HEK293 (cell line): ENCODE results near the gene DNAJB4.

Experiments used
- GLI4 ChIP-seq: fragments of 450-650 bp; formaldehyde crosslinking; IDR thresholded peaks from 2 replicates; pipeline ENCODE4 v1.5.1; 2016; ENCODE audit warnings: missing biosample characterization, missing genetic modification characterization
- KLF9 ChIP-seq: fragments of 450-650 bp; formaldehyde crosslinking; IDR thresholded peaks from 2 replicates; pipeline ENCODE4 v1.5.1; 2016; ENCODE audit warnings: missing biosample characterization, missing genetic modification characterization, low read depth
- SALL2 ChIP-seq: fragments of 450-650 bp; formaldehyde crosslinking; IDR thresholded peaks from 2 replicates; pipeline ENCODE4 v1.5.0; 2017; ENCODE audit warnings: missing biosample characterization, mild to moderate bottlenecking, missing genetic modification characterization, borderline replicate concordance
- ZNF133 ChIP-seq: fragments of 450-650 bp; formaldehyde crosslinking; IDR thresholded peaks from 2 replicates; pipeline ENCODE4 v1.5.1; 2016; ENCODE audit warnings: missing biosample characterization, missing genetic modification characterization
- ZNF202 ChIP-seq: fragments of 450-650 bp; formaldehyde crosslinking; IDR thresholded peaks from 2 replicates; pipeline ENCODE4 v1.5.1; 2016; ENCODE audit warnings: missing biosample characterization, missing genetic modification characterization, borderline replicate concordance
- ZNF394 ChIP-seq: fragments of 450-650 bp; formaldehyde crosslinking; IDR thresholded peaks from 2 replicates; pipeline ENCODE4 v1.5.1; 2016; ENCODE audit warnings: missing biosample characterization, missing genetic modification characterization, mild to moderate bottlenecking, moderate library complexity, borderline replicate concordance
- ZNF623 ChIP-seq: fragments of 450-650 bp; formaldehyde crosslinking; IDR thresholded peaks from 2 replicates; pipeline ENCODE4 v1.5.1; 2016; ENCODE audit warnings: missing biosample characterization, missing genetic modification characterization
- ZNF747 ChIP-seq: fragments of 450-650 bp; formaldehyde crosslinking; IDR thresholded peaks from 2 replicates; pipeline ENCODE4 v1.5.1; 2016; ENCODE audit warnings: missing biosample characterization, missing genetic modification characterization
- TF ChIP-seq, protein P1 (sequence below): fragments of 450-650 bp; formaldehyde crosslinking; IDR thresholded peaks from 2 replicates; pipeline ENCODE4 v1.5.1; 2016; ENCODE audit warnings: missing biosample characterization, missing genetic modification characterization
- TF ChIP-seq, protein P2 (sequence below): fragments of 450-650 bp; formaldehyde crosslinking; IDR thresholded peaks from 2 replicates; pipeline ENCODE4 v1.5.1; 2016; ENCODE audit warnings: missing biosample characterization, missing genetic modification characterization
- TF ChIP-seq, protein P3 (sequence below): fragments of 450-650 bp; formaldehyde crosslinking; IDR thresholded peaks from 2 replicates; pipeline ENCODE4 v1.5.1; 2016; ENCODE audit warnings: missing biosample characterization, missing genetic modification characterization
- TF ChIP-seq, protein P4 (sequence below): fragments of 450-650 bp; formaldehyde crosslinking; IDR thresholded peaks from 2 replicates; pipeline ENCODE4 v1.5.1; 2016; ENCODE audit warnings: missing biosample characterization, missing genetic modification characterization, low read depth

DNA sequence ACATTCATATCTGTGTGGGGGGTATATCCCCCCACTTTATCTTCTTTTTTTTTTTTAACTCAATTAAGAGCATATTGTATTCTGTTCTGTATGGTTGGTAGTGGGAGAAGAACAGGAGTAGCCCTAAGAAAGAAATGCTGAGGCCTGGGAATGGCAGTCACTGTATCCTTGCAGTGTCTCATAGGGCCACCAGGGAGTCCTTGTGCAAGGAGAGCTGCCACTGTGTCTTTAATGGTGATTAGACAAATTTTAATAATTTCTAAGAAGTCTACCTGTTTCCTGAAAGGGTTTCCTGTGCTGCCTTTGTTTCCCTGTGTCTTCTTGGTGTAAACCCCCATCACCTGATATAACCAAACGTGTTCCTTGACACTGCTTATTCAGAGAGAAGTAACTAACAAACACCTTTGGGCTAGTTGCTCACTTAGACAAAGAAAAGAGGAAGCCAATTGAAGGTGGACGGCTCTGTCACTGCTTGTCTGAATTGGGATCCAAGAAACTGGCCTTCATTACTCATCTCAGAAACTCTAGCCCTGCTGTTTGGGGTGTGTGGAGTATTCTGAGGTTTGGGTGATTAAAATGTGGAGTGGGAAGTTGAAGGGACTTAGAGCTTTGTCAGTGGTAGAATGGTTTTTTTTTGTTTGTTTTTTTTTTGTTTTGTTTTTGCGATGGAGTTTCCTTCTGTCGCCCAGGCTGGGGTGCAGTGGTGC lies 56.3 kb downstream of the DNAJB4 start:
- TF ChIP-seq GLI4 (tag by site-specific recombination), result no peak
- no peak for TF ChIP-seq ZNF202 (tag by site-specific recombination)
- no peak for TF ChIP-seq ZNF394 (tag by site-specific recombination)
- TF ChIP-seq, protein P1, sequence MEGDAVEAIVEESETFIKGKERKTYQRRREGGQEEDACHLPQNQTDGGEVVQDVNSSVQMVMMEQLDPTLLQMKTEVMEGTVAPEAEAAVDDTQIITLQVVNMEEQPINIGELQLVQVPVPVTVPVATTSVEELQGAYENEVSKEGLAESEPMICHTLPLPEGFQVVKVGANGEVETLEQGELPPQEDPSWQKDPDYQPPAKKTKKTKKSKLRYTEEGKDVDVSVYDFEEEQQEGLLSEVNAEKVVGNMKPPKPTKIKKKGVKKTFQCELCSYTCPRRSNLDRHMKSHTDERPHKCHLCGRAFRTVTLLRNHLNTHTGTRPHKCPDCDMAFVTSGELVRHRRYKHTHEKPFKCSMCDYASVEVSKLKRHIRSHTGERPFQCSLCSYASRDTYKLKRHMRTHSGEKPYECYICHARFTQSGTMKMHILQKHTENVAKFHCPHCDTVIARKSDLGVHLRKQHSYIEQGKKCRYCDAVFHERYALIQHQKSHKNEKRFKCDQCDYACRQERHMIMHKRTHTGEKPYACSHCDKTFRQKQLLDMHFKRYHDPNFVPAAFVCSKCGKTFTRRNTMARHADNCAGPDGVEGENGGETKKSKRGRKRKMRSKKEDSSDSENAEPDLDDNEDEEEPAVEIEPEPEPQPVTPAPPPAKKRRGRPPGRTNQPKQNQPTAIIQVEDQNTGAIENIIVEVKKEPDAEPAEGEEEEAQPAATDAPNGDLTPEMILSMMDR (tag by site-specific recombination), result no peak
- no peak for TF ChIP-seq SALL2 (tag by site-specific recombination)
- TF ChIP-seq ZNF747, result no peak
- TF ChIP-seq ZNF133, result no peak
- TF ChIP-seq KLF9 (tag by site-specific recombination), result no peak
- TF ChIP-seq, protein P2, sequence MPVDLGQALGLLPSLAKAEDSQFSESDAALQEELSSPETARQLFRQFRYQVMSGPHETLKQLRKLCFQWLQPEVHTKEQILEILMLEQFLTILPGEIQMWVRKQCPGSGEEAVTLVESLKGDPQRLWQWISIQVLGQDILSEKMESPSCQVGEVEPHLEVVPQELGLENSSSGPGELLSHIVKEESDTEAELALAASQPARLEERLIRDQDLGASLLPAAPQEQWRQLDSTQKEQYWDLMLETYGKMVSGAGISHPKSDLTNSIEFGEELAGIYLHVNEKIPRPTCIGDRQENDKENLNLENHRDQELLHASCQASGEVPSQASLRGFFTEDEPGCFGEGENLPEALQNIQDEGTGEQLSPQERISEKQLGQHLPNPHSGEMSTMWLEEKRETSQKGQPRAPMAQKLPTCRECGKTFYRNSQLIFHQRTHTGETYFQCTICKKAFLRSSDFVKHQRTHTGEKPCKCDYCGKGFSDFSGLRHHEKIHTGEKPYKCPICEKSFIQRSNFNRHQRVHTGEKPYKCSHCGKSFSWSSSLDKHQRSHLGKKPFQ (tag by site-specific recombination), result no peak
- TF ChIP-seq, protein P3, sequence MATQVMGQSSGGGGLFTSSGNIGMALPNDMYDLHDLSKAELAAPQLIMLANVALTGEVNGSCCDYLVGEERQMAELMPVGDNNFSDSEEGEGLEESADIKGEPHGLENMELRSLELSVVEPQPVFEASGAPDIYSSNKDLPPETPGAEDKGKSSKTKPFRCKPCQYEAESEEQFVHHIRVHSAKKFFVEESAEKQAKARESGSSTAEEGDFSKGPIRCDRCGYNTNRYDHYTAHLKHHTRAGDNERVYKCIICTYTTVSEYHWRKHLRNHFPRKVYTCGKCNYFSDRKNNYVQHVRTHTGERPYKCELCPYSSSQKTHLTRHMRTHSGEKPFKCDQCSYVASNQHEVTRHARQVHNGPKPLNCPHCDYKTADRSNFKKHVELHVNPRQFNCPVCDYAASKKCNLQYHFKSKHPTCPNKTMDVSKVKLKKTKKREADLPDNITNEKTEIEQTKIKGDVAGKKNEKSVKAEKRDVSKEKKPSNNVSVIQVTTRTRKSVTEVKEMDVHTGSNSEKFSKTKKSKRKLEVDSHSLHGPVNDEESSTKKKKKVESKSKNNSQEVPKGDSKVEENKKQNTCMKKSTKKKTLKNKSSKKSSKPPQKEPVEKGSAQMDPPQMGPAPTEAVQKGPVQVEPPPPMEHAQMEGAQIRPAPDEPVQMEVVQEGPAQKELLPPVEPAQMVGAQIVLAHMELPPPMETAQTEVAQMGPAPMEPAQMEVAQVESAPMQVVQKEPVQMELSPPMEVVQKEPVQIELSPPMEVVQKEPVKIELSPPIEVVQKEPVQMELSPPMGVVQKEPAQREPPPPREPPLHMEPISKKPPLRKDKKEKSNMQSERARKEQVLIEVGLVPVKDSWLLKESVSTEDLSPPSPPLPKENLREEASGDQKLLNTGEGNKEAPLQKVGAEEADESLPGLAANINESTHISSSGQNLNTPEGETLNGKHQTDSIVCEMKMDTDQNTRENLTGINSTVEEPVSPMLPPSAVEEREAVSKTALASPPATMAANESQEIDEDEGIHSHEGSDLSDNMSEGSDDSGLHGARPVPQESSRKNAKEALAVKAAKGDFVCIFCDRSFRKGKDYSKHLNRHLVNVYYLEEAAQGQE (tag by site-specific recombination), result no peak
- TF ChIP-seq, protein P4, sequence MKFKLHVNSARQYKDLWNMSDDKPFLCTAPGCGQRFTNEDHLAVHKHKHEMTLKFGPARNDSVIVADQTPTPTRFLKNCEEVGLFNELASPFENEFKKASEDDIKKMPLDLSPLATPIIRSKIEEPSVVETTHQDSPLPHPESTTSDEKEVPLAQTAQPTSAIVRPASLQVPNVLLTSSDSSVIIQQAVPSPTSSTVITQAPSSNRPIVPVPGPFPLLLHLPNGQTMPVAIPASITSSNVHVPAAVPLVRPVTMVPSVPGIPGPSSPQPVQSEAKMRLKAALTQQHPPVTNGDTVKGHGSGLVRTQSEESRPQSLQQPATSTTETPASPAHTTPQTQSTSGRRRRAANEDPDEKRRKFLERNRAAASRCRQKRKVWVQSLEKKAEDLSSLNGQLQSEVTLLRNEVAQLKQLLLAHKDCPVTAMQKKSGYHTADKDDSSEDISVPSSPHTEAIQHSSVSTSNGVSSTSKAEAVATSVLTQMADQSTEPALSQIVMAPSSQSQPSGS (tag by site-specific recombination), result no peak
- no peak for TF ChIP-seq ZNF623 (tag by site-specific recombination)
